HG03354 (cell line): ENCODE data around the gene SEMA3F.

Experiments used
- ATAC-seq: cut with Tn5 transposase; IDR thresholded peaks from one replicate; pipeline ENCODE4 v1.9.1; 2021; ENCODE audit warnings: mild to moderate bottlenecking; ENCODE audit not compliant: unreplicated experiment, poor library complexity, severe bottlenecking

The SEMA3F gene

GRCh38 chr3:50167841-50168209, 12.7 kb downstream of the SEMA3F start:
- no peak for ATAC-seq

DNA sequence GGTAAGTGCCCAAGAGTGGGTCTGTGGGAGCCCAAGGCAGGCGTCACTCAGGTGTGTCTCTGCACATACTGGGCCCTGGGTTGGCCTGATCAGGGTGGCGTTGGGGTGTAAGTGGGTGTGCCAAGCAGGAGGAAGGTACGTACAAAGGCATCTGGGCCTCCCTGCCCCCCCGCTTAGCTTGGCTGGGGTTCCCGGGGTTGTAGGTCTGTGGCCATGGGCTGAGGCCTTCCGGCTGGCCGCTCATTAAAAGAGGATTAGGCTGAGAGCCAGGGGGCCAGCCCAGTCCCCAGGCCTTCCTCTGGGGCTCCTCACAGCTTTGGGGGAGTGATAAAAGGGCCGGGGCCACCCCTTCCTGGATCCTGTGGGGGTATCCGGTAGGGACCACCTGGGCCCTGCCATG, 13.3 kb downstream of the SEMA3F start:
- no peak for ATAC-seq

GRCh38 chr3:50168791-50169190, 13.7 kb downstream of the SEMA3F start:
- no peak for ATAC-seq

GRCh38 chr3:50169232-50169832, 14.2 kb downstream of the SEMA3F start:
- no peak for ATAC-seq

- no peak for ATAC-seq
Observed at GRCh38 chr3:50169858-50170257, 14.7 kb downstream of the SEMA3F start.

DNA sequence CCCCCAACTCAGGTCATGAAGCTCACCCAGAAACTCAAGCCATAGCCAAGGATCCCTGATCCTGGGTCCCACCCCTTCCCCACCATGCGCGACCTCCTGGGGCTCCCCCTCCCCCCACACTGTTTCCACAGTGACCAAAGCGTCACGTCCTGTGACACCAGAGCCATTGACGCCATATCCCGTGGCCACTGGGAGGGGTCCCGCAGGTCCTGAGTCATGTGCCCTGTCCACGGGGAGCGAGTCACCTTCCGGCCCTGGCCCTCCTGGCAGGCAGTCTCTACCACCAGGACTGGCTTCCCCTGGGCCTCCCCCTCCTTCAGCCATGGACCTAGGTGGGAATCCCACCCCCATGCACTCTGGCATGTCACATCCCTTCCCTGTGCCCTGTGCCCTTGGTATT, 15.6 kb downstream of the SEMA3F start:
- ATAC-seq = no peak

- ATAC-seq = no peak
Observed at GRCh38 chr3:50171540-50172301, 16.6 kb downstream of the SEMA3F start.

DNA sequence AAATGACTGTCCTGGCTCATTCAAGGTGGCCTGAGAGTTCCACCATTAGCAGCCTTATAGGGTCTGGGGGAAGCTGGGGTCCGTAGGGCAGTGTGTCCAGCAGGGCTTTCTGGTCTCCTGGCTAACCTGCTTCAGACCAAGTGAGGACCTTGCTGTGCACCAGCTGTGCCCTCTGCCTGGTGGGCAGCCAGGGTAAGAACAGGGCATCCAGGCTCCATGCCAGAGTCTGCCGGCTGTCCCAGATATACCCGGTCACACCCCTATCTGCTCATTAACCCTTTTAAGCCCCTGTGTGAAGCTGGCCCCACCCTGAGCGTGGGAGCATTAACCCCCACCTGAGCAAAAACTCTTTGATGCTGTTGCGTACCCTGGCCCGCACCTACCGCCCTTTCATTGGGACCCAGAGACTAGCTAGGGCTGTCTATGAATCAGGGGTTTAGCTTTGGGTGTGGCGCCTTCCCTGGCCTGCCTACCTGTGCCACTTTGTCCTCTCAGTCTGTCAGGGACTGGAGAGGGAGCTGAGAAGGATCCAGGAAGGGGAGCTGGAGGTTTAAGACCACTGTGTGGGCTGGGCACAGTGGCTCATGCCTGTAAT, 17.6 kb downstream of the SEMA3F start:
- no peak for ATAC-seq

GRCh38 chr3:50173685-50174516, 18.8 kb downstream of the SEMA3F start:
- ATAC-seq = no peak

GRCh38 chr3:50174517-50174895, 19.4 kb downstream of the SEMA3F start:
- ATAC-seq = no peak

DNA sequence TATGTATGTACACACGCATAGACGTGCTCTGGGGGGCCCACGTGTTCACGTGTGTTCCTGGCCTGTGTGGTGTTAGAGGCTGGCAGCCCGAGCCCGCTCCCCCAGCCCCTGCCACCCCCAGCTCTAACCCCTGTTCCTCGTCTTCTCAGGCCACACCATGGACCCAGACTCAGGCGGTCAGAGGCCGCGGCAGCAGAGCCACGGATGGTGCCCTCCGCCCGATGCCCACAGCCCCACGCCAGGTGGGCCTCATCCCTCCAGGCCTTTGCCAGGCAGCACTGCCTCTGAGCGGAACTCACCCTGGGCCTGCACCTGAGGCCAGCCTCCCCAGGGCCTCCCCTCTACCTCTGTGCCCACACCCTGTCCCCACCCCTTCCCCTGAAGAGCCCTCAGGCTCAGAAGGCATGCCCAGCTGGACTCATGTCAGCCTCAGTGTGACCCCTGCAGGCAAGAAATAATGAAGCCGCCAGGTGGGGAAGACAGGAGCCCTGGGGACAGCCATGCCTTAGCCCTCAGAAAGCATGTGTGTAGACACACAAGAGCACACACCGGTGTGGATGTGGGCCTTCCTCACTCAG, 19.9 kb downstream of the SEMA3F start:
- no peak for ATAC-seq

DNA sequence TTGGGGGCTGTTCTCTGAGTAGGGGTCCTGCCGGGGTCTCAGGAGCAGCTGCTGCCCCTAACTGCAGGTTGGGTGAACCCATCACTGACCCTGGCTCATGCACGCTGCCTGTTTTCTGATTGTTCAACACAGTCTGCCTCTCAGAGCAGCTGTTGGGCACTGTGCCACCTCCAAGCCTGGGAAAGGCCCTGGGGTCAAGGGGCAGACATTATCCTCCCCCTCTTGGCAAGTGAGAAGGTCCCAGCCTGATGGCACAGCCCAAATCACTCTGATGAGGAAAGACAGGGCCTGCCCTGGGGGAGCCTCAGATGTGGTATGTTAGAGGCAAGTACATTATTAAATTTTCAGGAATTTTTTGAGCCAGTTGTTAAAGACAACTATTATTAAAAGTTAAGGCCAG, 22.2 kb downstream of the SEMA3F start:
- no peak for ATAC-seq

DNA sequence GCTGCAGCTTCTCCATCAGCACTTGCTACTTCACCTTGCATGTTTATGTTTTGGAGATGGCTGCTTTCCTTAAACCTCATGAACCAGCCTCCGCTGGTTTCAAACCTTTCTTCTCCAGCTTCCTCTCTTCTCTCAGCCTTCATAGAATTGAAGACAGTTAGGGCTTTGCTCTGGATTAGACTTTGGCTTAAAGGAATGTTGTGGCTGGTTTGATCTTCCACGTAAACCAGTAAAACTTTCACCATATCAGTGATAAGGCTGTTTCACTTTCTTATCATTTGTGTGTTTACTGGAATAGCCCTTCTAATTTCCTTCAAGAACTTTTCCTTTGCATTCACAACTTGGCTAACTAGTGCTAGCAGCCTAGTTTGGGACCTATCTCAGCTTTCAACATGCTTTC, 24.6 kb downstream of the SEMA3F start:
- ATAC-seq = no peak

- no peak for ATAC-seq
Observed at GRCh38 chr3:50181985-50182384, 26.9 kb downstream of the SEMA3F start.

DNA sequence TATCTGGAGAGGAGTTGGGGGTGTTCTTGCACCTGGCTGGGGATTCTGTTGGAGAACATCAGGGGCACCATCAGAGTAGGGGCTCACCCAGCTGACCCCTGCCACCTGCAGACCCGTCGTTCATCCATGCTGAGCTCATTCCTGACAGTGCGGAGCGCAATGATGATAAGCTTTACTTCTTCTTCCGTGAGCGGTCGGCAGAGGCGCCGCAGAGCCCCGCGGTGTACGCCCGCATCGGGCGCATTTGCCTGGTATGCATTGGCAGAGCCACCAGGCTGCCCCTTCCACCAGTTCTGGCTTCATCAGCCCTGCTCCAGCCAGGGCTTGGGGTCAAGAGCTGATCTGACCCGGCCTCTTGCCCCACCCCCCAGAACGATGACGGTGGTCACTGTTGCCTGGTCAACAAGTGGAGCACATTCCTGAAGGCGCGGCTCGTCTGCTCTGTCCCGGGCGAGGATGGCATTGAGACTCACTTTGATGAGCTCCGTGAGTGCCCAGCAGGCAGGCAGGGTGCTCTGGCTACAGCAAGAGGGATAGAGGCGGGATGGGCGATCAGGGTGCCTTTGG, 27.5 kb downstream of the SEMA3F start:
- no peak for ATAC-seq

GRCh38 chr3:50183755-50184154, 28.6 kb downstream of the SEMA3F start:
- no peak for ATAC-seq

GRCh38 chr3:50184242-50184978, 29.3 kb downstream of the SEMA3F start:
- no peak for ATAC-seq

DNA sequence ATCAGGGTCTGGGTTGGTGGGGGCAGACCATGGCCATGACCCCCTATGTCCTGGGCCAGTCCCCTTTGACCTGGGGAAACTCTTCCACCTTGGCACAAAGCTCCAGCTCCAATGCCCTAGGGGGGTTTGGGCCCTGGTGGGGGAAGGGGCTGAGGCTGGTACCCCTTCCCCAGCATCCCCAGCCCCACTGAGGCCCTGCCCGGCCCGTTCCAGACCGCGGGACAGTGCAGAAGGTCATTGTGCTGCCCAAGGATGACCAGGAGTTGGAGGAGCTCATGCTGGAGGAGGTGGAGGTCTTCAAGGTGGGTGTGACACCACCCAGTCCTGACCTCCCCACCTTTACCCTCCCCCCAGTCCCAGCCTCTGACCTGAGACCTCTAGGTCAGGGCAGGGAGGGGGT, 30.1 kb downstream of the SEMA3F start:
- no peak for ATAC-seq

- ATAC-seq = no peak
Observed at GRCh38 chr3:50186096-50186495, 31.0 kb downstream of the SEMA3F start.
